ENCODE measurements around the gene ERICH2. TPM values are rescaled to one million over a fixed set of nuclear protein-coding genes. Genes with fewer than 3 reads are reported as not detected.
A peak's percentile ranks its signal among the peaks of the same experiment; 100 is the strongest.

Gene ERICH2, protein sequence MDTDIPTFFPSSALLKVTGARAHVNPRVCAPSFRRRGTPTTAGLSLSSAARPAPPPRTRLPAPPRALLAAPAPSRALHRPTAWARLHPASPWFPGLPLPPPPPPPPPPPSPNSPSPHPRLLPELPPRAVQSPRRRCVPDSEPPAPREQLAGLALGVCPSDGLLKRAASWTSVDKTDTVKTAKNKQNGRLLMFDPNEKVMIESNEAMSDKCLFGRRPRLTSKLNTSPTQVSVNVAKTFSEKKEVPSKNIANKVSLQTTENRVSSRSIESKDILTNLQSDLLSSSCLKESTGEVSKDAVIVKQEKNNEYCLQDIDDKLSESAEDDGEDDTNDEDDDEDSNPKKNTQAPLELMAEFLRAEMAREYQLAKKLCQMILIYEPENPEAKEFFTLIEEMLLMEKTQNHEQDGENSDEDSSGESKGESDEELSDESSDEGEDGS
- not detected for total RNA-seq

DNA sequence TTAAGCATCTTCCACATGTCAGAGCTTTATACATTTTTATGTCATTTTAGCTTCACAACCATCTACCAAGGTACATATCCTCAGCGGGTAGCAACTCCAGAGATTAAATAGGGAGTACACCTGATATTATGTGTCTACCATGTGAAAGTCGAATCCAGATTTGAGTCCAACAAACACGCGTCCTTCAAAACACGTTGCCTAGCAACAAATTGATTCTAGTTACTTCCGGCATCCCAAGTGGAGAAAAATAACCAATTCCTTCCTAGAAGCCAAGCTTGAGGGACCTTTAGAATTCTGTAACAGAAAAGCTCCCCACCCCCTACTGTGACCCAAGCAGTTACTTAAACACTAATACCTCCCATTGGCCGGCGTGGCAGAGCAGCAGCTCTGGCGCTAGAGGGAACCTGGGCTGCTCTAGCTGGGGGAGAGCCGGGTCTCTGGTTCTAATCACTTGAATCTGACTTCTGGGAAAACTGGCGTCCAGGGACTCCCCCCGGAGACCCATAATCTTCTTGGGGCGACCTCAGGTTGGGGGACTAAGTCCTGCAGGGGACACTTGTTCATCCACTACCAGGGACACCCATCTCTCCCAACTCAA lies at the start of gene ERICH2:
Gene ERICH2 (plus strand): TSS at position 371 of the 598 bp plus-strand sequence. CDS start 304 bp downstream, outside the sequence.
- peaks cover 0 to 22% (median 4%) of the 10 kb centered on the region in 3 donors for H3K4me1 ChIP-seq
- no peaks in the 10 kb centered on the region for H3K27me3 ChIP-seq
- peak within 1 kb of the TSS; percentile 67 to 78 for H3K4me3 ChIP-seq
- ATAC-seq, result peak; percentile 64
- TF ChIP-seq POLR2AphosphoS5 (IDR thresholded peaks at IDR 0.05) (no peak), EP300 (IDR thresholded peaks at IDR 0.05) (no peak), POLR2A (IDR thresholded peaks at IDR 0.05) (no peak)
- TF ChIP-seq, protein P1, sequence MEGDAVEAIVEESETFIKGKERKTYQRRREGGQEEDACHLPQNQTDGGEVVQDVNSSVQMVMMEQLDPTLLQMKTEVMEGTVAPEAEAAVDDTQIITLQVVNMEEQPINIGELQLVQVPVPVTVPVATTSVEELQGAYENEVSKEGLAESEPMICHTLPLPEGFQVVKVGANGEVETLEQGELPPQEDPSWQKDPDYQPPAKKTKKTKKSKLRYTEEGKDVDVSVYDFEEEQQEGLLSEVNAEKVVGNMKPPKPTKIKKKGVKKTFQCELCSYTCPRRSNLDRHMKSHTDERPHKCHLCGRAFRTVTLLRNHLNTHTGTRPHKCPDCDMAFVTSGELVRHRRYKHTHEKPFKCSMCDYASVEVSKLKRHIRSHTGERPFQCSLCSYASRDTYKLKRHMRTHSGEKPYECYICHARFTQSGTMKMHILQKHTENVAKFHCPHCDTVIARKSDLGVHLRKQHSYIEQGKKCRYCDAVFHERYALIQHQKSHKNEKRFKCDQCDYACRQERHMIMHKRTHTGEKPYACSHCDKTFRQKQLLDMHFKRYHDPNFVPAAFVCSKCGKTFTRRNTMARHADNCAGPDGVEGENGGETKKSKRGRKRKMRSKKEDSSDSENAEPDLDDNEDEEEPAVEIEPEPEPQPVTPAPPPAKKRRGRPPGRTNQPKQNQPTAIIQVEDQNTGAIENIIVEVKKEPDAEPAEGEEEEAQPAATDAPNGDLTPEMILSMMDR (IDR thresholded peaks at IDR 0.05), result peak in 2 of 4 experiments; percentile 6 to 39
- 5% methylated on average over 8 to 9 of the region's 13 CpGs for WGBS, 2 donors (ENCODE audit: low coverage in 1 of 2)
- peak within 1 kb of the TSS in 3 of 4 donors; percentile 82 to 85 (median 84) for H3K27ac ChIP-seq
- H3K9me3 ChIP-seq, result no peaks in the 10 kb centered on the region
- no peaks in the 10 kb centered on the region for H3K36me3 ChIP-seq

DNA sequence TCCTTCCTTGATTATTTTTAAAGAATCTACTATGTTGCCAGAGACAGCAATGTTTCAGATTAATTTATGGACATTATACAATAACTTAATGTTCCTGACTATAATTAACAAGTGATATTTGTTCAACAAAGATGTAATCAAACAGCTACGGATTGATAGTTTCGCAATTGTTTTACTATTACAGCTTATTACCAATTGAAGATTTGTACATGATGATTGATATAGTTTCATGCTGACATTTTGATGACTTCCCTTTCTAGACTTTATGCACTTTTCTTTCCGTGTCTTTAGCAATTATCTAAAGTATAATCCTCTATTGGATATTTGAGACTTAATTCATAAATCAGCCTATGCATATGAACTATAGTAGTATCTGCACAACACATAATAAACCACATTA lies 48.5 kb upstream of the ERICH2 start:
- TF ChIP-seq POLR2AphosphoS5 (IDR thresholded peaks at IDR 0.05) (no peak), POLR2A (IDR thresholded peaks at IDR 0.05) (no peak), EP300 (IDR thresholded peaks at IDR 0.05) (no peak)
- TF ChIP-seq, protein P1 (IDR thresholded peaks at IDR 0.05), result no peak
- H3K27ac ChIP-seq, result no peak overlapping the region
- WGBS, 2 donors (ENCODE audit: low coverage in 1 of 2), result 78 to 82% methylated on average over 3 of the region's 3 CpGs
- ATAC-seq, result no peak
- no peaks in the 10 kb centered on the region for H3K9me3 ChIP-seq
- no peak overlapping the region for H3K4me3 ChIP-seq
- no peaks in the 10 kb centered on the region for H3K36me3 ChIP-seq
- H3K27me3 ChIP-seq, result peaks cover 56% of the 10 kb centered on the region
- peaks cover 0 to 11% (median 7%) of the 10 kb centered on the region in 3 donors for H3K4me1 ChIP-seq

DNA sequence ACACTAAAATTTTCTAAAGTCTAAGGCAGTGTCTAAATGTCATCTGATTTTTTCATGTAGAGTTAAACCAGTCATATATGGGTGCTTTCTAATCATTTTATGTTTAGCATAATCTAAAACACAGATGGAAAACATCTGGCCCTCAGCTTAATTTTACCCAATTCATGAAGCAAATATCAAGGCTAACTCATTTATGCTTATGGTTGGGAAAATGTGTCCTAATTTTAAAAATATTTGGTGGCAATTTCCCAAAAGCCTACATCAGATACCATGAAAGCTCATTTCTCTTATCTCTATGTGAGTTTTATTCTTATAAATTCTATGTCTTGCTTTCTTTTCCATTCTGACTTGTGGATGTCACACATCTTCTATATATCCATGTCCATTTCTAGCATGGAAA lies 47.9 kb upstream of the ERICH2 start:
- ATAC-seq, result no peak

DNA sequence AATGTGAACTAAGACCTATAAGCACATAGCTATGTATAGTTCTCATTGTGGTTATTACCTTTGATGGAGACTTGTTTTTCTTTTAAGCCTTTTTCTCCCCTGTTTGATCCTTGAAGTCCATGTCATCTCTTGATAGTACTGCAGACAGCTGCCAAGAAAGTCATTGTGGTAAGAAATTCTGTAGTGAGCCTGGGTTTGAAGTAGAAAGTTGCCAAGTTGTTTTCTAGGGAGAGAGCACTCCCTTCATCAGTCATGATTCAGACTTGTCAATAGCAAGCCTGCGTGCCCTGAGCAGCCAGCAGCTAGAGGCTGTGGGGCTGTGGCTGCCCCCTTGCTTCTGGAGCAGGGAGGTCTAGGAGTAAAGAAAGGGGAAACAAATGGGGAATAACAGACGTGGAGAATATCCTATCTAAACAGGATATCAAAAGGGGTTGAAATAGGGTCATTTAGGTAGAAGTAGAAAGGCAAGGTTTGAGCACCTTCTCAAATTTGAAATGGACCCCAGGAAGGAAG lies 46.7 kb upstream of the ERICH2 start:
- Histone ChIP-seq H3K27ac (no peak overlapping the region), H3K9me3 (no peaks in the 10 kb centered on the region), H3K27me3 (peaks cover 43% of the 10 kb centered on the region), H3K4me3 (no peak overlapping the region), H3K36me3 (no peaks in the 10 kb centered on the region), H3K4me1 (no peaks in the 10 kb centered on the region)
- TF ChIP-seq EP300 (IDR thresholded peaks at IDR 0.05), result no peak
- no peak for TF ChIP-seq POLR2AphosphoS5 (IDR thresholded peaks at IDR 0.05)
- TF ChIP-seq, protein P1 (IDR thresholded peaks at IDR 0.05), result no peak
- TF ChIP-seq POLR2A (IDR thresholded peaks at IDR 0.05), result no peak
- WGBS, 2 donors (ENCODE audit: low coverage in 1 of 2), result 44 to 64% methylated on average over 2 of the region's 2 CpGs
- ATAC-seq, result no peak

More for the DNA sequence above, 47.9 kb upstream of the ERICH2 start:
- peaks cover 49% of the 10 kb centered on the region for H3K27me3 ChIP-seq
- no peak overlapping the region for H3K27ac ChIP-seq
- no peaks in the 10 kb centered on the region for H3K36me3 ChIP-seq
- no peaks in the 10 kb centered on the region for H3K9me3 ChIP-seq
- TF ChIP-seq POLR2A (IDR thresholded peaks at IDR 0.05), result no peak
- TF ChIP-seq, protein P1 (IDR thresholded peaks at IDR 0.05), result no peak
- H3K4me3 ChIP-seq, result no peak overlapping the region
- peaks cover 0 to 5% (median under 1%) of the 10 kb centered on the region in 3 donors for H3K4me1 ChIP-seq
